Dendritic cell treated with granulocyte-macrophage colony-stimulating factor and Interleukin-4, amounts not matched to agents 40 ng/mL and 50 ng/mL, for 4 days (primary cell): Measurements from ENCODE around the gene GDF7.

Source experiments
- H3K27ac Mint-ChIP-seq: one replicate; pipeline ENCODE4 v1.8.0; 2022; ENCODE audit warnings: mild to moderate bottlenecking, mixed read lengths
- H3K27me3 Mint-ChIP-seq: one replicate; pipeline ENCODE4 v1.8.0; 2022; ENCODE audit warnings: mild to moderate bottlenecking, mixed read lengths
- H3K36me3 Mint-ChIP-seq: one replicate; pipeline ENCODE4 v1.8.0; 2022; ENCODE audit warnings: low read depth, mixed read lengths
- H3K4me1 Mint-ChIP-seq: one replicate; pipeline ENCODE4 v1.8.0; 2022; ENCODE audit warnings: low read depth, mixed read lengths
- H3K4me3 Mint-ChIP-seq: one replicate; pipeline ENCODE4 v1.8.0; 2022; ENCODE audit warnings: mild to moderate bottlenecking, moderate library complexity, mixed read lengths
- H3K9me3 Mint-ChIP-seq: one replicate; pipeline ENCODE4 v1.8.0; 2022; ENCODE audit warnings: mixed read lengths
- intact Hi-C: fragments of 100-400 bp; cut with micrococcal nuclease; formaldehyde crosslinking; loops from one replicate; pipeline ENCODE4 v1.15.0; 2022

Gene GDF7

DNA sequence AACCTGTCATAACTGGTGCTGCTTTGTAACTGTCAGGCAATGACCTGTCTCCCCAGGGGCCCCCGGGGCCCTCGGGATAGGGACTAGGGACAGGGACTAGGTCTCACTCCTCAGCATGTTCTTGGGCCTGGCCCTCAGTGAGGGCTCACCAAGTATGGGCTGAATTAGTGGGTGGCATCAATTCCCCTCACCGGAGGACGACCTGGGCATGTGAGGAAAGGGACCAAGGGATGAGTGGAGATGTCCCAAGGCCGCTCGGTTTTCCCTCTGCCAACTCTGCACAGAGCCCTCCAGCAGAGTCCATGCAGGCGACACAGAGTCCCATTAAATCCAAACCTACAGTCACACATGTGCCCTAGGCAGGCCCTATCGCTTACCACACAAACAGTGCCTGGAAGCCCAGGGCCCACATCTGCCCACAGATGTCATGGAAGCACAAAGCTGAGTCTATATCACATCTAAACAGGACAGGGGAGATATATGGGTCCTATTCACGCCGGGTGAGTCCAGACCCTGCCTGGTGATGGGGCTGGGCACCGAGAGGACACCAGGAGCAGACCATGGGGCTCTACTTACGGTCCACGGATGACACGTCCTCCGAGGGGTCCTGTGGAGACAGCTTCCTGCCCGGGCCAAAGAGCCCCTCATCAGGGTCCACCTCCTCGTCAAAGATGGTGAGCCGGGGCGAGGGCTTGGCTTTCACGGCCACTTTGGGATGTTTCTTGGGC, 42.6 kb upstream of the GDF7 start:
- Mint-ChIP-seq H3K36me3 (peaks cover 100% of the 10 kb centered on the region), H3K4me3 (no peak overlapping the region), H3K9me3 (no peaks in the 10 kb centered on the region), H3K4me1 (peaks cover 11% of the 10 kb centered on the region), H3K27me3 (no peaks in the 10 kb centered on the region), H3K27ac (no peak overlapping the region)
- intact Hi-C loops = no loop called here

DNA sequence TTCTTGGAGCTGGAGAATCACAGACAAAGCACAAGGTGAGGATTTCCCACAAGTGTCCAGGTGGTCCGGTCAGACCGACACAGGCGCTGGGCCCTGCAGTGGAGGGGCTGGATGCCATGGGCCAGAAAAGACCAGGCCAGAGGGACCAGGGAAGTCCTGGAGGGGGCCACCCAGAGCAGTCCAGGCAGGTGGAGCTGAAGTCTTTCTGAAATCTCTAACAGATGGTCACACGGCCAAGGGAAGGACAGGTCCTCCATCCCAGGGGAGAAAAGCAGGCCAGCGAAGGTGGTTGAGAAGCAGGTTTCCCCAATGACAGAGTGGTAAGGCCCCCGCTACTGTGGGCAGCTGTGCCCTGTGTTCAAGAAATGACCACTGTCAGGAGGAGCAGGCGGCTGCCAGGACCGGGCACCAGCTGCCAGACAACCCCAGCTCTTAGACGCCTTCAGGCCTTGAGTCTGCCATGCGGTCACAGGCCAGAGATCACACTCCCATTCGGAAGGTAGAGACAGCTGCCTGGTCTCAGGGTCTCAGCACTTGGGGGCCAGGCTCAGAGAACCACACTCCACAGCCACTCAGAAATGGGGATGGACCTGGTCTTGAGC, 42.0 kb upstream of the GDF7 start:
- H3K36me3 Mint-ChIP-seq = peaks cover 100% of the 10 kb centered on the region
- intact Hi-C loops = no loop called here

DNA sequence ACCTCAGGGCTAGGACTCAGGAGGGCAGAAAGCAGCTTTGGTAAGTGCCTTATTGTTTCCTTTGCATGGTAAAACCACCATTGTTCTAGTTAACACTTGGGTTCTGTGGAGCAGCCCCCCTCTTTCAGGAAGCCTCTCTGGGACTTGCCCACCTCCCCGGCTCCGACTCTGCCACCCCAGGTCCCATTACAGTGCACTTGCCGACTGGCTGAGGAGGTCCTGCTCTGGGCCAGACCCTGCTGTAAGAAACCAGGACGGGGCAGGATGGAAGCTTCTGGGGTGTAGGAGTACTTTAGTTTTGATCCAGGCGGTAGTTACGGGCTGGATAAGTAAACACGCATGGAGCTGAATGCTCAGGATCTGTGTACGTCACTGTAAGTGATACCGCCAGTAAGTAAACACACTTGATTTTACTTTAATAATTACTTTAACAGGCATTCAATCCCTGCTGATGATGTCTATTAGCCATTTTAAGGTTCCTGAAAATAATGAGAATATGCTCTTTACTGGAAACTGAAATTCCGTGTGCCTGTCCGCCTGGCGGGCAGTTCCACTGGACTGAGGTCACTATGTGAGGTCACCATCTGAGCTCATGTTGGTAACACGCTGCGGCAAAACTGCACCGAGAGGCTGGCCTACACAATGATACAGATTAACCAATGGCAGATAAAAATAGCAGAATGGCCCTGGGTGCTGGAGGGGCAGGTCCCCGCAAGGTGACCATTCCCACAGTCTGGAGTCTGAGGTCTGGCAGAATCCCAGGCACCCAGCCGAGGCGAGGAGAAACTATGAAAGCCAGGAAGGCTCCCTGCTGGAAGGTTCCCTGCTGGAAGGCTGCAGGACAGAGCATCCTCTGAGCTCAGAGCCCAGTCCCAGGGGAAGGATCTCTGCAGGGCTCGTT, 41.2 kb upstream of the GDF7 start:
- Mint-ChIP-seq H3K27ac (no peak overlapping the region), H3K4me3 (no peak overlapping the region), H3K36me3 (peaks cover 100% of the 10 kb centered on the region), H3K4me1 (no peaks in the 10 kb centered on the region), H3K9me3 (no peaks in the 10 kb centered on the region), H3K27me3 (no peaks in the 10 kb centered on the region)
- intact Hi-C loops = no loop called here

More for the DNA sequence above, 42.0 kb upstream of the GDF7 start:
- H3K9me3 Mint-ChIP-seq = no peaks in the 10 kb centered on the region
- H3K27me3 Mint-ChIP-seq = no peaks in the 10 kb centered on the region
- no peak overlapping the region for H3K27ac Mint-ChIP-seq
- peaks cover 7% of the 10 kb centered on the region for H3K4me1 Mint-ChIP-seq
- H3K4me3 Mint-ChIP-seq = no peak overlapping the region

- H3K4me3 Mint-ChIP-seq = no peak overlapping the region
- H3K4me1 Mint-ChIP-seq = no peaks in the 10 kb centered on the region
- intact Hi-C loops = no loop called here
- no peaks in the 10 kb centered on the region for H3K9me3 Mint-ChIP-seq
- H3K27me3 Mint-ChIP-seq = no peaks in the 10 kb centered on the region
- H3K27ac Mint-ChIP-seq = no peak overlapping the region
- peaks cover 99% of the 10 kb centered on the region for H3K36me3 Mint-ChIP-seq
Observed at GRCh38 chr2:20626392-20626697, 40.6 kb upstream of the GDF7 start.

DNA sequence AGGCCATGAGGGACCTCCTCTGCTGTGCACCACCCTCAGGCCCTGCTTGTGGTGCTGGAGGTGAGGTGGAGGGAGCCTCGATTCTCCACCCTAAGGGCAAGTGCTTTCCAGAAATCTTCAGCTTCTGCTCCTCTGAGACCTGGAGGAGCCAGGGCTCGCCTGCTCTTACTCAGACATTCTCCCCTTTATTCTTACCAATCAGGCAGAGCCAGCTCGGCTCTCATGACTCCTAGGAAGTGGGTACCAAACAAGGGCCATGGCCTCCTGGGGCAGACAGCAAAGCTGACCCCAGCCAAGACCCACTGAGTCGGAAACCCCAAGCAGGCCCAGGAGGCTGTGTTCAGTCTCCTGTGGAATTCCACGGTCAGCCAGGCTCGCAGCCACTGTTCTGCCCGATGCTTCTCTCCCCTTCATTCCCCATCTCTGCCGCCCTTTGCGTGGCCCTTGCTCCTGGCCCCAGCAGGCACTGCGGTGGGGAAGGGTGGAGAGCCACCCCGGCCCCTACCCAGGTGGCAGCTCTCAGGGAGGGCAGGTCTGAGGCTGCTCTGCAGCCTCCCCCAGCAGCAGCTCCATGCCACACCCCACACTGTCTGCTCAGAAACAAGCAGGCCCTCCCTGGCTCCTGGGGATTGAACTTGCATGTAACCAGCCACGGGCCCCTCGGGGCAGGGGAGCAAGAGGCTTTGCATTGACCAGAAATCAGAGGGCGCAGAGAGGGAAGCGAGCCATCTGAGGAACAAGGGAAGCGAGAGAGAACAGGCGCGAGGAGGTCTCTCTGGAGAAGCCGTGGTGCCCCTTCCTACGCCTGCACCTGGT, 40.0 kb upstream of the GDF7 start:
- Mint-ChIP-seq H3K4me3 (no peak overlapping the region), H3K27me3 (no peaks in the 10 kb centered on the region), H3K4me1 (no peaks in the 10 kb centered on the region), H3K36me3 (peaks cover 99% of the 10 kb centered on the region), H3K27ac (no peak overlapping the region), H3K9me3 (no peaks in the 10 kb centered on the region)
- intact Hi-C loops = no loop called here

- Mint-ChIP-seq H3K27me3 (no peaks in the 10 kb centered on the region), H3K9me3 (no peaks in the 10 kb centered on the region), H3K27ac (no peak overlapping the region), H3K4me1 (no peaks in the 10 kb centered on the region), H3K36me3 (peaks cover 99% of the 10 kb centered on the region), H3K4me3 (no peak overlapping the region)
- intact Hi-C loops = no loop called here
Observed at GRCh38 chr2:20627712-20628380, 39.1 kb upstream of the GDF7 start.

DNA sequence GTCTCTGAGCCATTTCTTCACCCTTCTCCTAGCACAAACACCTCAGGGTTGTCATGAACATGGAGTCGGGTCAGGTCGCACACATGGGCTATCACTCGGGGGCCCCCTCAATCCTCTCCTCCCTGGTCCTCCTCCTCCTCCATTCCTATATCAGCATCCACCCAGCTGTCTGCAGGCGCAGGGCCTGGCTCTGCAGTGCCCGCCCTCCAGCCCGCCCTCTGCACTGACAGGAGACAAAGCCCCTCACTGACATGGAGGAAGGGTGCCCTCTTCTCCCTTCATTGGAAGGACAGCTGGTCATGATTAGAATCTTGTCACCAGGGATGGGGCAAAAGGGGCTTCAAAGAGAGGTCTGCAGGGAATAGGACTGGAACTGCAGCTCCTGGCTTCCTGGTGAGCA, 37.8 kb upstream of the GDF7 start:
- intact Hi-C loops = no loop called here
- Mint-ChIP-seq H3K9me3 (no peaks in the 10 kb centered on the region), H3K4me1 (no peaks in the 10 kb centered on the region), H3K27ac (no peak overlapping the region), H3K27me3 (no peaks in the 10 kb centered on the region), H3K4me3 (no peak overlapping the region), H3K36me3 (peaks cover 99% of the 10 kb centered on the region)

DNA sequence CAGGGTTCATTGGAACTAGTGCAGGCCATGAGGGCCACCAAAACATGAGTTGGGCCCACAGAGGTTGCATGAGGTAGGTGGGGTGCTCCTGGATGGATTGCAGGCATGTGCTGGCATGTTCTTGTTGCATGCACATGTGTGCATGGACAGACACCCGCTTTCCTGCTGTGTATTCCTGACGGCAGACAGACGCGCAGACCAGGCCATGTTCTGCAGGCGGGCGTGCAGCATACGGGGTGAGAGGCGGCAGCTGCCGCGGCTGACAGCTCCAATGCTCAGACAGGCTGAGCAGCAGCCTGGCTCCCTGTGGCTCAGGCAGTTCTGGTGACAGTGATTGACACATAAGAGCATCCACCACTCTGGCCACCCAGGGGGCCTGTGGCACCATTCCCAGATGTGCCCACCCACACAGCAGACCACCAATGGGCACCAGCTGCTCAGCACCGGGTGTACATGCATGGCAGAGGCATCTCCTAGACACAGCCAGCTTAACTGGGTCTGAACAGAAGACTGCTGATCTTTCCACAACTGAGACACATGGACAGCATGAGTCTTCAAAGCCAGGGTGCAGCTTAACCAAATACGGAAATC, 37.3 kb upstream of the GDF7 start:
- Mint-ChIP-seq H3K36me3 (peaks cover 99% of the 10 kb centered on the region), H3K27ac (no peak overlapping the region), H3K27me3 (no peaks in the 10 kb centered on the region), H3K9me3 (no peaks in the 10 kb centered on the region), H3K4me3 (no peak overlapping the region), H3K4me1 (no peaks in the 10 kb centered on the region)
- intact Hi-C loops = no loop called here

DNA sequence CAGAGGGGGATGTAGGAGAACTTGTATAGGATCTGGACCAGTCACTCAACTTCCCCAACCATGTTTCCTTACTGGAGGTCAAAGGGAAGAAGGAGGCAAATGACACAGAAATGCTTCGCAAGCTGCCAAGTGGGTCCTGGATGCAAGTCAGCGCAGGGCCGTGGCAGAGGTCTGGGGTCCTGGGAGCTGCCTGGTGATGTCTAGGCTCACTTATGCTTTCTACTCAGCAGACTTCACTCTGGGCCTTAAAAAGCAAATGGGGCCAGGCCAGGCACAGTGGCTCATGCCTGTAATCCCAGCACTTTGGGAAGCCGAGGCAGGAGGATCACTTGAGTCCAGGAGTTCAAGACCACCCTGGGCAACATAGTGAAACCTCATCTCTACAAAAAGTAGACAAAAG, 36.0 kb upstream of the GDF7 start:
- Mint-ChIP-seq H3K36me3 (peaks cover 99% of the 10 kb centered on the region), H3K4me3 (no peak overlapping the region), H3K27me3 (no peaks in the 10 kb centered on the region), H3K9me3 (no peaks in the 10 kb centered on the region), H3K27ac (no peak overlapping the region), H3K4me1 (peaks cover 3% of the 10 kb centered on the region)
- intact Hi-C loops = no loop called here

DNA sequence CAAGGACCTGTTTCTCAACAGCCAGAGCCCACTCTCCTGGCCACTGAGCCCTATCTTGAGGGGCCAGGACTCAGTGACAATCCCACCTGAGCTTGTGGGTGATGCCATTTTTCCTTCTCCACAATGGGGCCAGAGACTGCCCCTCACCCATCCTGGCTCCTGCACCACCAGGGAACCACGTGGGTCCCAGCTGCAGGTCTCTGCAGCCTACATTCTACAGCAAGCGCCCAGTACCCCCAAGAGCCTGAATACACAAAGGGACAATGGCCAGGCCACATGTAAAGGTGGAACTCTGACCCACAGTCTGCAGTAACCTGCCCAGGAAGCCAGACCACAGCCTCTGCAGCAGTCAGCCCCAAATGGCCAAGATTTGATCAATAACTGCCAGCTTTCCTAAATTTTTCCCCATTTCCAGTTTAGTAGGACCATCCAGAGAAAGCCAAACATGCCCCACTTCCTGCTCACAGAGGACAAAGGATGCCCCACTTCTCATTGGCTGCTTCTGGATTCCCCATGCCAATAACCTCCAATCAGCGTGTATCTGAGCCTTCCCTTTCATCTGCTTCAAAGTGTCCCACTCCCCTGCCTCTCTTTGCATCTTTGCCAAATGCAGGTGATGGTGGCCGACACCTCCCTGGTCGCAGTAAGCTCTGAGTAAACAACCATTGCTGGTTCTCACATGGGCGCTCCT, 35.2 kb upstream of the GDF7 start:
- peaks cover 99% of the 10 kb centered on the region for H3K36me3 Mint-ChIP-seq
- intact Hi-C loops = no loop called here
- H3K9me3 Mint-ChIP-seq = no peaks in the 10 kb centered on the region
- H3K27me3 Mint-ChIP-seq = no peaks in the 10 kb centered on the region
- H3K4me1 Mint-ChIP-seq = peaks cover 6% of the 10 kb centered on the region
- no peak overlapping the region for H3K4me3 Mint-ChIP-seq
- no peak overlapping the region for H3K27ac Mint-ChIP-seq

GRCh38 chr2:20632446-20632990, 34.4 kb upstream of the GDF7 start:
- intact Hi-C loops = no loop called here
- Mint-ChIP-seq H3K9me3 (no peaks in the 10 kb centered on the region), H3K4me3 (no peak overlapping the region), H3K36me3 (peaks cover 99% of the 10 kb centered on the region), H3K27ac (no peak overlapping the region), H3K27me3 (no peaks in the 10 kb centered on the region), H3K4me1 (peaks cover 6% of the 10 kb centered on the region)

DNA sequence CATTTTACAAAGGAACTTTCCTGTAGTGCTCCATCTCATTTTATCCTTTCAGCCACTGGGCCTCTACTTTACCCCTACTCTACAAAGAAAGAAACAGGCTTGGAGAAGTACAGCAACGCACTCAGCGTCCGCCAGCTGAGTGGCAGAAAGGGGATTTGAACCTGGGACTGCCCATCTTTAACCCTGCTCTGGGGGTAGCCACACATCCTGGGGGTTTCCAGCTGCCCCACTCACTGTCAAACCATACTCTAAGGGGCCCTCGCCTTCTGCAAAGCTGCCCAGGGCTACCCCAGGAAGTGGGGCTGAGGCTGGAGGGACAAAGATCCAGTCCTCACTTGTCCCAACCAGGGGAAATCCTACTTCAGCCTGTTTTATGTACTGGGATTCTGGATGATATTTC, 33.9 kb upstream of the GDF7 start:
- Mint-ChIP-seq H3K36me3 (peaks cover 99% of the 10 kb centered on the region), H3K27ac (no peak overlapping the region), H3K27me3 (no peaks in the 10 kb centered on the region), H3K4me1 (peaks cover 6% of the 10 kb centered on the region), H3K9me3 (no peaks in the 10 kb centered on the region), H3K4me3 (no peak overlapping the region)
- intact Hi-C loops = no loop called here
